Mesenchymal stem cell (in vitro differentiated cells and primary cell): Measurements from ENCODE around the gene EHD4.

Experiments
- DNase-seq: peaks from one replicate; pipeline ENCODE4 v3.0.0-alpha.2; 2013
- H2AFZ ChIP-seq: one replicate; pipeline ENCODE4 v1.6.1; 2013; ENCODE audit warnings: low read depth, mild to moderate bottlenecking, control low read depth, inconsistent platforms, low read length, moderate library complexity
- H2AK5ac ChIP-seq: 2 replicates; pipeline ENCODE4 v1.6.1; 2013; ENCODE audit warnings: low read length, moderate library complexity, mild to moderate bottlenecking, inconsistent platforms; ENCODE audit not compliant: severe bottlenecking
- H2BK120ac ChIP-seq: one replicate; pipeline ENCODE4 v1.6.1; 2013; ENCODE audit warnings: low read depth, mild to moderate bottlenecking, inconsistent platforms, low read length, moderate library complexity
- H2BK12ac ChIP-seq, 2 experiments: one replicate each; pipeline ENCODE4 v1.6.1; 2013; ENCODE audit warnings: inconsistent platforms in 2 of 2, low read length in 2 of 2, mild to moderate bottlenecking in 2 of 2, moderate library complexity in 2 of 2, control low read depth in 1 of 2
- H2BK15ac ChIP-seq: one replicate; pipeline ENCODE4 v1.6.1; 2013; ENCODE audit warnings: mild to moderate bottlenecking, low read depth, inconsistent platforms; ENCODE audit not compliant: poor library complexity, severe bottlenecking
- H2BK5ac ChIP-seq: 2 replicates; pipeline ENCODE4 v1.6.1; 2013; ENCODE audit warnings: low read depth, mild to moderate bottlenecking, low read length, control low read depth, inconsistent platforms; ENCODE audit not compliant: poor library complexity, severe bottlenecking
- H3K14ac ChIP-seq, 2 experiments: one replicate each; pipeline ENCODE4 v1.6.1; 2013; ENCODE audit warnings: inconsistent platforms in 2 of 2, low read length in 2 of 2, control low read depth in 1 of 2, mild to moderate bottlenecking in 1 of 2, moderate library complexity in 1 of 2
- H3K18ac ChIP-seq, 2 experiments: one replicate each; pipeline ENCODE4 v1.6.1; 2013; ENCODE audit warnings: inconsistent platforms in 2 of 2, low read length in 2 of 2, control low read depth in 1 of 2, low read depth in 1 of 2, mild to moderate bottlenecking in 1 of 2
- H3K23ac ChIP-seq, 2 experiments: one replicate each; pipeline ENCODE4 v1.6.1; 2013; ENCODE audit warnings: inconsistent platforms in 2 of 2, low read length in 2 of 2, mild to moderate bottlenecking in 2 of 2, moderate library complexity in 2 of 2, control low read depth in 1 of 2
- H3K27ac ChIP-seq: 2 replicates; pipeline ENCODE4 v1.5.1; 2013; ENCODE audit warnings: mild to moderate bottlenecking, moderate library complexity, low read length, control low read depth, inconsistent platforms; ENCODE audit not compliant: poor library complexity, severe bottlenecking
- H3K27me3 ChIP-seq, 2 experiments: 2 replicates each; pipeline versions ENCODE4 v1.6.1 to v1.7.0; 2013; ENCODE audit warnings: low read length in 2 of 2, mild to moderate bottlenecking in 2 of 2, moderate library complexity in 2 of 2, control low read depth in 1 of 2, inconsistent platforms in 1 of 2; ENCODE audit not compliant: control insufficient read depth in 1 of 2, insufficient read depth in 1 of 2
- H3K36me3 ChIP-seq, 2 experiments: 2 replicates each; pipeline versions ENCODE4 v1.6.1 to v1.7.0; 2013; ENCODE audit warnings: low read length in 2 of 2, control low read depth in 1 of 2, inconsistent platforms in 1 of 2, low read depth in 1 of 2, mild to moderate bottlenecking in 1 of 2; ENCODE audit not compliant: insufficient read depth in 2 of 2, control insufficient read depth in 1 of 2
- H3K4ac ChIP-seq, 2 experiments: one replicate each; pipeline ENCODE4 v1.6.1; 2013; ENCODE audit warnings: inconsistent platforms in 2 of 2, low read length in 2 of 2, mild to moderate bottlenecking in 2 of 2, moderate library complexity in 2 of 2, control low read depth in 1 of 2, low read depth in 1 of 2
- H3K4me1 ChIP-seq: 2 replicates; pipeline ENCODE4 v1.6.1; 2013; ENCODE audit warnings: low read depth, low read length, control low read depth; ENCODE audit not compliant: control insufficient read depth, insufficient read depth
- H3K4me2 ChIP-seq: 2 replicates; pipeline ENCODE4 v1.6.1; 2013; ENCODE audit warnings: low read length, mild to moderate bottlenecking, inconsistent platforms; ENCODE audit not compliant: poor library complexity, severe bottlenecking
- H3K4me3 ChIP-seq, 2 experiments: 2 replicates each; pipeline versions ENCODE4 v1.5.1 to v1.7.0; 2013; ENCODE audit warnings: low read length in 2 of 2, mild to moderate bottlenecking in 2 of 2, control low read depth in 1 of 2, low read depth in 1 of 2; ENCODE audit not compliant: insufficient read depth in 1 of 2
- H3K79me1 ChIP-seq: replicated peaks from 2 replicates; pipeline ENCODE4 v1.6.1; 2013; ENCODE audit warnings: mild to moderate bottlenecking, control low read depth, low read length, inconsistent platforms; ENCODE audit not compliant: poor library complexity, severe bottlenecking
- H3K9ac ChIP-seq: 2 replicates; pipeline ENCODE4 v1.7.0; 2013; ENCODE audit warnings: mild to moderate bottlenecking, low read length, moderate library complexity
- H3K9me3 ChIP-seq: 2 replicates; pipeline ENCODE4 v1.7.0; 2013; ENCODE audit warnings: mild to moderate bottlenecking, low read length; ENCODE audit not compliant: control insufficient read depth
- H4K8ac ChIP-seq: one replicate; pipeline ENCODE4 v1.6.1; 2013; ENCODE audit warnings: inconsistent platforms, mild to moderate bottlenecking, low read length, moderate library complexity
- H4K91ac ChIP-seq: one replicate; pipeline ENCODE4 v1.6.1; 2013; ENCODE audit warnings: mild to moderate bottlenecking, low read length, inconsistent platforms
- WGBS: methylation state at CpG from one replicate; pipeline ENCODE4 v1.1.7; 2013; ENCODE audit warnings: mixed read lengths; 5-methylcytosine and 5-hydroxymethylcytosine counted together

Gene EHD4

GRCh38 chr15:41928100-41928499, 44.3 kb downstream of the EHD4 start:
- Histone ChIP-seq H3K27ac (no peak overlapping the region), H3K23ac (no peak overlapping the region), H2BK15ac (no peak overlapping the region), H4K8ac (peak overlapping the region; percentile 36), H3K79me1 (peaks cover 19% of the 10 kb centered on the region), H3K27me3 (no peaks in the 10 kb centered on the region), H2AFZ (no peak overlapping the region), H2BK120ac (peak overlapping the region; percentile 30), H3K4ac (no peak overlapping the region), H3K9me3 (no peaks in the 10 kb centered on the region), H3K4me1 (peaks cover 26% of the 10 kb centered on the region), H4K91ac (no peak overlapping the region), H3K4me3 (no peak overlapping the region), H2AK5ac (no peak overlapping the region), H3K18ac (peak overlapping the region in 1 of 2 experiments; percentile 16), H2BK12ac (no peak overlapping the region), H3K9ac (no peak overlapping the region), H3K36me3 (peaks cover 8 to 33% of the 10 kb centered on the region in 2 experiments), H3K4me2 (no peak overlapping the region), H3K14ac (no peak overlapping the region), H2BK5ac (no peak overlapping the region)
- 21% methylated on average over 3 of the region's 6 CpGs for WGBS
- peak; percentile 56 for DNase-seq

DNA sequence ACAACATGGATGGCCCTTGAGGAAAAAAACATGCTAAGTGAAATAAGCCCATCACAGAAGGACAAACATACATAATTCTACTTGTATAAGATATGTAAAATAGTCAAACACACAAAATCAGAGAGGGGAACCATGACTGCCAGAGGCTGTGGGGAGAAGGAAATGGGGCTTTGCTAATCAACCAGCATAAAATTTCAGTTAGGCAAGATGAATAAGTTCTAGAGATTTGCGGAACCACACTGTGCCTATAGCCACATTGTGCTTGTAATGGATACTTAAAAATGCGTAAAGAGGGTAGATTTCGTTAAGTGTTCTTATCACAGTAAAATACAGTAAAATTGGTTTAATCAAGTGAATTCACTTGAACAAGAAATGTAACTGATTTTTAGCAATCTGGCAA, 44.8 kb downstream of the EHD4 start:
- no peak overlapping the region for H3K9ac ChIP-seq
- no peak overlapping the region for H3K27ac ChIP-seq
- no peak overlapping the region for H3K23ac ChIP-seq
- no peaks in the 10 kb centered on the region for H3K9me3 ChIP-seq
- no peak overlapping the region for H2AK5ac ChIP-seq
- no peaks in the 10 kb centered on the region for H3K27me3 ChIP-seq
- peaks cover 22% of the 10 kb centered on the region for H3K79me1 ChIP-seq
- no peak overlapping the region for H3K4me3 ChIP-seq
- H2BK15ac ChIP-seq: no peak overlapping the region
- H2BK5ac ChIP-seq: no peak overlapping the region
- no peak overlapping the region for H3K14ac ChIP-seq
- no peak overlapping the region for H4K91ac ChIP-seq
- peaks cover 8 to 34% of the 10 kb centered on the region in 2 experiments for H3K36me3 ChIP-seq
- peak; percentile 30 for DNase-seq
- H4K8ac ChIP-seq: no peak overlapping the region
- H3K4me2 ChIP-seq: no peak overlapping the region
- no peak overlapping the region for H3K18ac ChIP-seq
- no peak overlapping the region for H2AFZ ChIP-seq
- 72% methylated on average over 3 of the region's 3 CpGs for WGBS
- H2BK120ac ChIP-seq: no peak overlapping the region
- peaks cover 21% of the 10 kb centered on the region for H3K4me1 ChIP-seq
- H3K4ac ChIP-seq: no peak overlapping the region
- H2BK12ac ChIP-seq: no peak overlapping the region

GRCh38 chr15:41926185-41927056, 45.9 kb downstream of the EHD4 start:
- Histone ChIP-seq H2AK5ac (no peak overlapping the region), H4K91ac (peak overlapping the region; percentile 20), H2BK12ac (peak overlapping the region; percentile 54 to 63), H2BK120ac (peak overlapping the region; percentile 9), H2BK5ac (no peak overlapping the region), H3K27me3 (no peaks in the 10 kb centered on the region), H3K23ac (no peak overlapping the region), H3K9ac (no peak overlapping the region), H3K14ac (no peak overlapping the region), H2AFZ (no peak overlapping the region), H3K9me3 (no peaks in the 10 kb centered on the region), H4K8ac (peak overlapping the region; percentile 10), H3K79me1 (peaks cover 17% of the 10 kb centered on the region), H3K18ac (peak overlapping the region; percentile 26 to 73), H3K4me1 (peaks cover 25% of the 10 kb centered on the region), H3K4me3 (no peak overlapping the region), H3K4ac (peak overlapping the region in 1 of 2 experiments; percentile 21), H3K36me3 (peaks cover 11 to 40% of the 10 kb centered on the region in 2 experiments), H3K4me2 (no peak overlapping the region), H3K27ac (no peak overlapping the region), H2BK15ac (no peak overlapping the region)
- WGBS: 70% methylated on average over 10 of the region's 10 CpGs
- DNase-seq: peak; percentile 69

DNA sequence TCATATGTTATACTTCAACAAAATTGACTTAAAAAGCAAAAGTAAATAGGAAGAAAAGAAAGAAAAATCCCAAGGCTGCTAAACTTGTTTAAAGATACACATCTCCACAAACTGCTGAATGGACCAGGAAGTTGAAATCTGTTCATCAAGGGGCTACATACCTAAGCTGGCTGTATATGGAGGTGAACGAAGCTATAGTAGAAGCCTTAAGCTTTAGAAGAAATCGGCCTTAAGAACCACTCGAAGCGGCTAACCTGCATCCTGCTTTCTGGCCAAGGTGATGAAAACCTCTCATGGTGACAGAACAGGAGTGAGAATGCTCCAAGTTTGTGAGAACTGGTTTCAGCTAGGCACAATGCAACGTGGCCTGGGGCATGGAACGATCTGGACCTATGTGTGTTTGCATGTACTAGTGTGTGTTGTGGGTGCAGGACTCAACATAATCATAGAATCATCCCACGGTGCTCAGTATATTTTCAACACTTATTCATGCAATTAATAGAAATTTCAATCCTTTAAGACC, 47.2 kb downstream of the EHD4 start:
- Histone ChIP-seq H3K79me1 (peaks cover 17% of the 10 kb centered on the region), H3K4me2 (no peak overlapping the region), H2BK120ac (no peak overlapping the region), H3K9ac (no peak overlapping the region), H3K18ac (no peak overlapping the region), H3K36me3 (peaks cover 13 to 45% of the 10 kb centered on the region in 2 experiments), H3K27me3 (no peaks in the 10 kb centered on the region), H4K8ac (no peak overlapping the region), H2AK5ac (no peak overlapping the region), H2AFZ (no peak overlapping the region), H3K23ac (no peak overlapping the region), H2BK15ac (no peak overlapping the region), H2BK12ac (no peak overlapping the region), H2BK5ac (no peak overlapping the region), H4K91ac (no peak overlapping the region), H3K14ac (no peak overlapping the region), H3K4ac (no peak overlapping the region), H3K4me3 (no peak overlapping the region), H3K4me1 (peaks cover 25% of the 10 kb centered on the region), H3K27ac (no peak overlapping the region), H3K9me3 (no peaks in the 10 kb centered on the region)
- 98% methylated on average over 4 of the region's 7 CpGs for WGBS
- no peak for DNase-seq
